GM18861 (cell line): Measurements from ENCODE around the gene RBM25.
"Not testable (repeated sequence)": the region's sequence is repeated elsewhere in the genome, so short reads cannot be mapped to it uniquely, and the experiment has no call there.

Source experiments
- ATAC-seq: cut with Tn5 transposase; IDR thresholded peaks from one replicate; pipeline ENCODE4 v1.9.1; 2021; ENCODE audit not compliant: unreplicated experiment

The RBM25 gene

GRCh38 chr14:73168274-73168673 is 109.9 kb downstream of the RBM25 start:
- ATAC-seq = no peak

GRCh38 chr14:73168691-73169090 is 110.4 kb downstream of the RBM25 start:
- ATAC-seq = no peak

GRCh38 chr14:73169855-73170254 is 111.5 kb downstream of the RBM25 start:
- ATAC-seq = not testable (repeated sequence)

- no peak for ATAC-seq
These were observed 112.4 kb downstream of the RBM25 start for GRCh38 chr14:73170686-73171085.

GRCh38 chr14:73172500-73172899 is 114.2 kb downstream of the RBM25 start:
- no peak for ATAC-seq

GRCh38 chr14:73173092-73173735 is 114.9 kb downstream of the RBM25 start:
- ATAC-seq = no peak
